GM23338 (cell line): ENCODE results near the gene FUT8. TPM values are rescaled to one million over a fixed set of nuclear protein-coding genes. Genes with fewer than 3 reads are reported as not detected.
A peak's percentile ranks its signal among the peaks of the same experiment; 100 is the strongest.

Experiments used
- ATAC-seq: fragments of 200-7000 bp; cut with Tn5 transposase; 3 replicates; pipeline ENCODE4 v1.9.1; 2020
- DNase-seq: peaks from one replicate; pipeline ENCODE4 v3.0.0-alpha.2; 2015; ENCODE audit warnings: low spot score
- H2AFZ ChIP-seq: fragments of 200-600 bp; sonication (generic); 2 replicates; pipeline ENCODE4 v1.8.0; 2016; ENCODE audit warnings: antibody characterized with exemption, mild to moderate bottlenecking, moderate library complexity
- H3F3A ChIP-seq: fragments of 200-600 bp; sonication (generic); replicated peaks from 2 replicates; pipeline ENCODE4 v1.8.0; 2017; ENCODE audit warnings: antibody characterized with exemption, mixed run types, low read depth
- H3K27ac ChIP-seq: fragments of 200-600 bp; sonication (generic); 2 replicates; pipeline ENCODE4 v1.6.1; 2016; ENCODE audit warnings: low read depth
- H3K27me3 ChIP-seq: fragments of 200-600 bp; sonication (generic); 2 replicates; pipeline ENCODE4 v1.8.0; 2016; ENCODE audit warnings: mild to moderate bottlenecking, mixed run types, moderate library complexity; ENCODE audit not compliant: insufficient read depth
- H3K36me3 ChIP-seq: fragments of 200-600 bp; sonication (generic); 2 replicates; pipeline ENCODE4 v1.8.0; 2016; ENCODE audit warnings: mild to moderate bottlenecking; ENCODE audit not compliant: insufficient read depth
- H3K4me1 ChIP-seq: fragments of 200-600 bp; sonication (generic); 2 replicates; pipeline ENCODE4 v1.8.0; 2016; ENCODE audit warnings: mild to moderate bottlenecking, moderate library complexity; ENCODE audit not compliant: insufficient read depth
- H3K4me2 ChIP-seq: fragments of 200-600 bp; sonication (generic); 2 replicates; pipeline ENCODE4 v1.7.1; 2017; ENCODE audit warnings: mixed run types
- H3K4me3 ChIP-seq: fragments of 200-600 bp; sonication (generic); 2 replicates; pipeline ENCODE4 v1.6.1; 2016; ENCODE audit warnings: mixed run types
- H3K79me2 ChIP-seq: fragments of 200-600 bp; sonication (generic); replicated peaks from 2 replicates; pipeline ENCODE4 v1.8.0; 2017; ENCODE audit warnings: mild to moderate bottlenecking; ENCODE audit not compliant: insufficient read depth
- H3K9me2 ChIP-seq: fragments of 200-600 bp; sonication (generic); 2 replicates; pipeline ENCODE4 v1.8.0; 2017; ENCODE audit not compliant: insufficient read depth
- H4K20me1 ChIP-seq: fragments of 200-600 bp; sonication (generic); replicated peaks from 2 replicates; pipeline ENCODE4 v1.8.0; 2017; ENCODE audit warnings: mild to moderate bottlenecking; ENCODE audit not compliant: insufficient read depth
- H3K27ac Mint-ChIP-seq: 2 replicates; pipeline ENCODE4 v1.8.0; 2020; ENCODE audit warnings: inconsistent platforms, mild to moderate bottlenecking, moderate library complexity, mixed read lengths
- H3K27me3 Mint-ChIP-seq: 3 replicates; pipeline ENCODE4 v1.8.0; 2022; ENCODE audit warnings: low read depth, mild to moderate bottlenecking, moderate library complexity, mixed read lengths, inconsistent platforms; ENCODE audit not compliant: insufficient read depth, poor library complexity
- H3K36me3 Mint-ChIP-seq: 3 replicates; pipeline ENCODE4 v1.8.0; 2021; ENCODE audit warnings: low read depth, mild to moderate bottlenecking, inconsistent platforms, moderate library complexity, mixed read lengths
- H3K4me1 Mint-ChIP-seq: 3 replicates; pipeline ENCODE4 v1.8.0; 2020; ENCODE audit warnings: mild to moderate bottlenecking, inconsistent platforms, mixed read lengths
- H3K4me3 Mint-ChIP-seq: 3 replicates; pipeline ENCODE4 v1.8.0; 2021; ENCODE audit warnings: moderate library complexity, mild to moderate bottlenecking, inconsistent platforms, mixed read lengths
- H3K9me3 Mint-ChIP-seq: 3 replicates; pipeline ENCODE4 v1.8.0; 2020; ENCODE audit warnings: moderate library complexity, mild to moderate bottlenecking, inconsistent platforms, mixed read lengths
- CREB1 ChIP-seq: fragments of 250-450 bp; sonication (Bioruptor Pico); IDR thresholded peaks from 2 replicates; pipeline ENCODE4 v1.5.0; 2020; ENCODE audit warnings: low read depth, mild to moderate bottlenecking, moderate library complexity
- ETS1 ChIP-seq: IDR thresholded peaks from 2 replicates; pipeline ENCODE4 v1.6.1; 2016; ENCODE audit warnings: antibody characterized with exemption
- EZH2 ChIP-seq: fragments of 200-600 bp; sonication (generic); IDR thresholded peaks from one replicate; pipeline ENCODE4 v1.8.0; 2017; ENCODE audit warnings: antibody characterized with exemption, mild to moderate bottlenecking, low read depth; ENCODE audit not compliant: unreplicated experiment
- EZH2phosphoT487 ChIP-seq: fragments of 200-600 bp; sonication (generic); IDR thresholded peaks from one replicate; pipeline ENCODE4 v1.8.1; 2018; ENCODE audit warnings: antibody characterized with exemption; ENCODE audit not compliant: unreplicated experiment
- JUNB ChIP-seq: IDR thresholded peaks from one replicate; pipeline ENCODE4 v1.6.1; 2016; ENCODE audit warnings: antibody characterized with exemption; ENCODE audit not compliant: unreplicated experiment
- NANOG ChIP-seq: IDR thresholded peaks from 2 replicates; pipeline ENCODE4 v1.6.1; 2016; ENCODE audit warnings: antibody characterized with exemption, borderline replicate concordance
- POLR2AphosphoS5 ChIP-seq: IDR thresholded peaks from 2 replicates; pipeline ENCODE4 v1.6.1; 2016; ENCODE audit warnings: antibody characterized with exemption, low read depth
- REST ChIP-seq: IDR thresholded peaks from one replicate; pipeline ENCODE4 v1.6.1; 2018; ENCODE audit warnings: antibody characterized with exemption; ENCODE audit not compliant: unreplicated experiment
- STAT1 ChIP-seq: IDR thresholded peaks from one replicate; pipeline ENCODE4 v1.6.1; 2016; ENCODE audit warnings: antibody characterized with exemption; ENCODE audit not compliant: unreplicated experiment
- ZNF114 ChIP-seq: fragments of 250-450 bp; sonication (Bioruptor Pico); IDR thresholded peaks from 2 replicates; pipeline ENCODE4 v1.5.0; 2020; ENCODE audit warnings: mild to moderate bottlenecking, moderate library complexity
- ZNF331 ChIP-seq: fragments of 250-450 bp; sonication (Bioruptor Pico); IDR thresholded peaks from 2 replicates; pipeline ENCODE4 v1.5.0; 2020; ENCODE audit warnings: low read depth, mild to moderate bottlenecking, moderate library complexity
- polyA plus RNA-seq: library from polyadenylated mRNA; unstranded; fragments of >200 nt; fragmentation: Nextera tagmentation; extraction: Ambion mirVana; gene quantifications from 2 replicates; pipeline ENCODE4 v1.2.1, GENCODE V29; 2016
- total RNA-seq: library from RNA; depleted of rRNA; stranded (reverse); fragments of >200 nt; shearing (Covaris generic); gene quantifications from 2 replicates; pipeline ENCODE4 v1.2.3, GENCODE V29; 2014
- TF ChIP-seq, protein P1 (sequence below), 2 experiments: fragments of 200-600 bp in 1 of 2; sonication (generic) in 1 of 2; conservative IDR thresholded peaks; 2 replicates each; pipeline versions ENCODE4 v1.5.1 to v1.6.1; 2016 to 2017; ENCODE audit warnings: antibody characterized with exemption in 2 of 2, low read depth in 2 of 2, mild to moderate bottlenecking in 2 of 2, moderate library complexity in 1 of 2

FUT8 gene
- total and polyA plus RNA-seq, 2 experiments from 2014 or later, result 8.2 to 23.2 TPM

DNA sequence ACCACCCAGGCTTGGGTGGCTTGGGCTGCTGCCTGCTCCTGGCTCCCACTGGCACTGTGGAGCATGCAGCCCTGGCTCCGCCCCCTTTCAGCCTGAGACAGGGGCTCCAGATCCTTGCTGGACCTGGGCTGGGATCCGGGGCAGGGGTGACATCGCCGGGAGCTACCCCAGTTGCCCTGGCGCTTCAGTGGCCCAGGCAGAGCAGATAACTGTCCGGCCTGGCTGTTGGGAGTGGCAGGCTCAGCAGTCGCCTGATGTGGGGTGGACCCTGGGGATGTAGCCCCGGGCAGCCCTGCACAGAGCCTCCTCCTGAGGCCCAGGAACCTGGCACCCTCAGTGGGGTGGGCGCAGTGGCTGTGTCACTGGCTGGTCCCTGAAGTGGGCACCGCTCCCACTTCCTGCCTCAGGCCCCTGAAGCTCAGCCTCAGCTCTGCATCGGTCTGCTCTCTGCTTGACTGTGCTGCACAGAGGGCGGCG, 57.9 kb downstream of the FUT8 start (continued):
- TF ChIP-seq, protein P1, sequence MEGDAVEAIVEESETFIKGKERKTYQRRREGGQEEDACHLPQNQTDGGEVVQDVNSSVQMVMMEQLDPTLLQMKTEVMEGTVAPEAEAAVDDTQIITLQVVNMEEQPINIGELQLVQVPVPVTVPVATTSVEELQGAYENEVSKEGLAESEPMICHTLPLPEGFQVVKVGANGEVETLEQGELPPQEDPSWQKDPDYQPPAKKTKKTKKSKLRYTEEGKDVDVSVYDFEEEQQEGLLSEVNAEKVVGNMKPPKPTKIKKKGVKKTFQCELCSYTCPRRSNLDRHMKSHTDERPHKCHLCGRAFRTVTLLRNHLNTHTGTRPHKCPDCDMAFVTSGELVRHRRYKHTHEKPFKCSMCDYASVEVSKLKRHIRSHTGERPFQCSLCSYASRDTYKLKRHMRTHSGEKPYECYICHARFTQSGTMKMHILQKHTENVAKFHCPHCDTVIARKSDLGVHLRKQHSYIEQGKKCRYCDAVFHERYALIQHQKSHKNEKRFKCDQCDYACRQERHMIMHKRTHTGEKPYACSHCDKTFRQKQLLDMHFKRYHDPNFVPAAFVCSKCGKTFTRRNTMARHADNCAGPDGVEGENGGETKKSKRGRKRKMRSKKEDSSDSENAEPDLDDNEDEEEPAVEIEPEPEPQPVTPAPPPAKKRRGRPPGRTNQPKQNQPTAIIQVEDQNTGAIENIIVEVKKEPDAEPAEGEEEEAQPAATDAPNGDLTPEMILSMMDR (conservative IDR thresholded peaks at IDR 0.05; ENCODE audit: low read depth in 2 of 2), result no peak
- no peak for TF ChIP-seq EZH2phosphoT487
- TF ChIP-seq JUNB, result no peak
- no peak for TF ChIP-seq ZNF331 (CRISPR knock-in tag)
- TF ChIP-seq POLR2AphosphoS5, result no peak

- Histone ChIP-seq H3K27ac (no peak overlapping the region), H3K79me2 (no peaks in the 10 kb centered on the region; the same call in 1 of the 2 replicates)
- TF ChIP-seq, protein P1 (conservative IDR thresholded peaks at IDR 0.05; ENCODE audit: low read depth in 2 of 2), result no peak
- no peak for TF ChIP-seq POLR2AphosphoS5
- TF ChIP-seq CREB1, result no peak
- no peak for TF ChIP-seq ZNF114
- no peak for TF ChIP-seq EZH2phosphoT487
- TF ChIP-seq ETS1, result no peak
- no peak for TF ChIP-seq REST
- no peak for TF ChIP-seq STAT1
- no peak for TF ChIP-seq NANOG
- no peak for TF ChIP-seq EZH2
- no peak for TF ChIP-seq JUNB
- no peak for TF ChIP-seq ZNF331 (CRISPR knock-in tag)
Measured at GRCh38 chr14:65471038-65471878, 58.7 kb downstream of the FUT8 start.

More at GRCh38 chr14:65471038-65471878, 58.7 kb downstream of the FUT8 start:
- Histone ChIP-seq H3K27me3 (no peaks in the 10 kb centered on the region), H3K4me1 (peaks cover 36% of the 10 kb centered on the region), H3K36me3 (no peaks in the 10 kb centered on the region), H3K9me2 (no peaks in the 10 kb centered on the region), H3K4me2 (no peak overlapping the region; the same call in 1 of the 2 replicates), H2AFZ (no peak overlapping the region), H3F3A (no peaks in the 10 kb centered on the region), H3K4me3 (no peak overlapping the region), H4K20me1 (no peaks in the 10 kb centered on the region)
- Mint-ChIP-seq H3K4me3 (no peak overlapping the region), H3K36me3 (no peaks in the 10 kb centered on the region; the same call in 2 of the 3 replicates), H3K9me3 (no peaks in the 10 kb centered on the region), H3K27ac (peak overlapping the region; percentile 40; the same call in 1 of the 2 replicates), H3K27me3 (peaks cover 6% of the 10 kb centered on the region), H3K4me1 (peaks cover 50% of the 10 kb centered on the region)
- no peak for ATAC-seq
- no peak for DNase-seq
